ENCODE measurements around the gene RPS6KL1.

The RPS6KL1 gene

DNA sequence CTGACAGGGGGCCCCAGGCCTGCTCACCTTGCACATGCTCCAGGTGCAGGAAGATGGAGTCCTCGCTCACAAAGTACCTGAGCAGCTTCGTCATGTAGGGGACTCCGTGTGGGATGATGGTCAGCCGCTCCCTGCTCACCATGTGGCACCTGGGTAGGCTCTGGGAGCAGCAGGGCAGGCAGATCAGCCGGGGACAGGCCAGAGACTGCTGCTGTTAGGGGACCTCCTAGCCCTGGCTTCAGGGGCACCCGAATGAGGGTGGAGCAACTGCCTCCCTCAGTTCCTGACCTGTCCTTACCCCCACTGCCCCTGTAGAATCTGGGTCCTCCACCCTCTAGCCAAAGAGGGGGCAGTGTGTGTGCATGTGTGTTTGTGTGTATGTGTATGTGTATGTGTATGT lies 11.8 kb downstream of the RPS6KL1 start:
- no peak for DNase-seq

DNA sequence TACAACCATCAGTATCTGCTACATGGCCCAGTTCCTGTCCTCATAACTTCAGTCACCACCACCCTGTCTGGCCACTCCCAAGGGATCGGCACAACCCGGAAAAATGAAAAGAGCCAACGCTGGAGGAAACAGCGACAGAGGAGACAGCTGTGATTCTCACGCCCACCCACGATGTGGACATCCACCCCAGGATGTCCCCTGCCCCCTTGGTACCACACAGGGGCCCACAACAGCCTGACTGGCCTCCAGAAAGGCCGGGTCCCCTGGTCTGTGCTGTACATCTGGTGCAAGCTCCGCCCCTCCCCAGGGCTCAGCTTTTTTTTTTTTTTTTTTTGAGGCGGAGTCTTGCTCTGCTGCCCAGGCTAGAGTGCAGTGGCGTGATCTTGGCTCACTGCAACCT lies 12.5 kb downstream of the RPS6KL1 start:
- no peak for DNase-seq

DNA sequence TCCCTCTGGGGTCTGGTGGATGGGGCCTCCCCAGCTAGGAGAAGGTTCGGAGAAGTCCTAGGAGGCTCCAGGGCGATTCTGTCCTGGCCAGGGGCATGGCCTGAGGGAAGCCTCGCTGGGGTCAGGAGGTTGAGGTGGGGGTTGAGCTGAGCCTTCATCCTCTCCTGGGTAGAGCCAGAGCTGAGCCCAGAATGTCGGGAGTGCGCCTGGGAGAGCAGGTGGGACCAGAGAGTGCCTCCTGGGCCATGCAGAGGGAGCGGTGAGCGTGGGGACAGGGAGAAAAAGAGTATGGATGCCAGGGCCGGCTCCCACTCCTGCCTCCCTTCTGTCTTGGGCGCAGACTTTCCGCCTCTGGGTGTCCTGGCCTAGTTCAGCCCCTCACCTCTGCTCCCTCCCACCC lies 13.1 kb downstream of the RPS6KL1 start:
- no peak for DNase-seq

DNA sequence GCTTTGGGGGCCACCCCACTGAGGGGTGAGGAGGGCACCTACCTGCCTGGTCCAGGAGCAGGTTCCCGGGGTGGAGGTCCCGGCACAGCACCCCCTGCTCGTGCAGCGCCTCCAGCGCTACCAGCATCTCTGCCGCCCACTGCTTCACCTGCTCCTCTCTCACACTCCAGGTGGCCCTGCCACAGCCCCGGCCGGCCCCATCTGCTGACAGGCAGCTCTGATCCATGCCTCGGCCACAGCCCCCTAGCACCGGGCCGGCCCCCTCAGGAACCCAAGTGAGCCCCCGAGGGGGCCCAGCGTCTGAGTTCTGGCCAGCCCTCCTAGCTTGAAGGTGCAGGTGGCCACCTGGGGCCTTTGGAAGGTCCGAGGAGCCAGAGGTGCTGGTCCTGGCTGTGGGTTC lies 13.6 kb downstream of the RPS6KL1 start:
- no peak for DNase-seq

DNA sequence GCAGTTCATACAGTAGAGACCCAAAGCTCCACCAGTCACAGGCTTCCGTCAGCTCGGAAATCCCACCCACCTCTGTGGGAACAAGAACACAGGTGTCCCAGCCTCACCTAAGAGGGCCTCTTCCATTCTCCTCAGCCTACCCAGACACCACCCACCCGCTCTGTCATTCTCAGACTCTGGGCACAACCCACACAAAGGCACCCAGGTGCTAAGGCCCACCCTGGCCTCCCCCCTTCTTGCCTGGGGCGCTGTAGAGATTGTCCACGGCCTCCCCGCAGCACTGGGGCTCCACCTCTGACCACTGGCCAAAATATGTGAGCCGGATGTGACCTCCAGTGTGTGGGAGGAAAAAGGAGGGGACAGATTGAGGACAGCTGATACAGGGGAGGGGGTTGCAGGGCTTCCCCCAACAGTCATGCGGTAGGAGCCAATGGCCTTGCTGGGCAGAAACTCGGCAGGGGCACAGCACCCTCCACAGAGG lies 14.2 kb downstream of the RPS6KL1 start:
- DNase-seq = no peak

DNA sequence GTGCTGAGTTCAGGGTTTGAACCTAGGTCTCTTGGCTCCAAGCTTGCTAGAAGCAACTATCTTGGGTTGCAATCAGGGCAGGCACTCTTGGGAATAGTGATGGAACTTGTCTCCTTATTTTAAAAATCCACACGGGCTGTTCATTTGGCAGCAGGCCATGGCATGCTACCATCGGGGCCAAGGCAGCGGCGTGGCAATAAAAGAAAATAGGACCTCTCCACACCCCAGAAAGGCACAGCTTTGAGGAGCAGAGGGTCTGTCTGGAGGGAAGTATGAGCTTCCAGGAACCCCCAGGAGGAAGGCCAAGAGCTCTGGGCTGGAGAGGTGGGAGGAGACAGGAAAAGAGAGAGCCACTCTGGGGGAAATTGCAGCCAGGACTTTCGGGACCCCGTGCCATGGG lies 15.3 kb downstream of the RPS6KL1 start:
- DNase-seq = no peak

DNA sequence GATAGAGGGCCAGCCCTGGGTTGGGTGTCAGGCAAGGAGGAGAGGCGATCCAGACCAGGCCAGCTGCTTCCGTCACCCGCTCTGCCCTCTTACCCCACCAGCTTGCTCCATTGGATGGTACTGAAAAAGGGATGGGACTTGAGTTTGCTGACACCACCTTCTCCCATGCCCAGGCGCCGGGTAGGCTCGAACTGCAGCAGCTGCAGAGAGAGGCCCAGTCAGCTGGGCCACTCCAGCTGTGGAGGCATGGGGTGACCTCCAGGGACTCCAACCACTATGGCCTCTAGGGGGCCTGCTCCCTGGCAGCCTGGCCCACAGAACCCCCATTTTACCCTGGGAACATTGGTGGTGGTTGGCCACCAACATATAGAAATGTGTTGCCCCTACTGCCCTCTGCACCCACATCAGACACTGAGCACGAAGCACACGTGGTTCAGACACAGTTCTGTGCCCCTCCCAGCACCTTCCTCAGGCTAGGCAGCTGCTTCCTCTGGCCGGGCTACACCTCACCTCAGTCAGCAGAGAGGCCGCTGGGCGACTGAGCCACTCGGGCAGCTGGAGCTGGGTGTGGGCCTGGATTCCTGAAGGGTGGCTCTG lies 16.0 kb downstream of the RPS6KL1 start:
- no peak for DNase-seq

DNA sequence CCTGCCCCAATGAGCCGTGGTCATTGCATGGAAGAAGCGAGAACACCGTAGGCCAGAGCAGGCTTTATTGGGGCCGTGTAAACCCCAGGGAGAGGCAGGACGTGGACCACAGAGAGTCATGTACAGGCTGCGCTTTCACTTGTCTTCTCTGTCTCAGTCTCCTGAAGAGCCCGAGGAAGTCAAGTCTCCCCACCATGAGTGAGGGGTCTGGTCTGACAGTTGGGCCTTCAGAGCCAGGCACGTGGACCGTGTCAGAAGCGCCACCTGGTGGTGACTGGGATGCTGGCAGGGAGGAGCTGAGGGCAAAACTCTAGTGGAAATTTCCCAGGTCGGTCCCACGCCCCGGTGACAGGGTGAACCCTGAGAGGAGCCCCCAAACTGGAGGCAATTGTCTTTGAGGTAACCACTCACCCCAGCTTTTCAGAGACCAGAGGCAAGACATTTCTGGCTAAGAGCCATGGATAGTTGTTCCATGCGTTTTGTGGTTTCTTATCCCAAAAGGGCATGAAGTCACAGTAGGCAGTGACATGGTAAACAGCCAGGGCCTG lies 17.4 kb downstream of the RPS6KL1 start:
- DNase-seq = no peak

DNA sequence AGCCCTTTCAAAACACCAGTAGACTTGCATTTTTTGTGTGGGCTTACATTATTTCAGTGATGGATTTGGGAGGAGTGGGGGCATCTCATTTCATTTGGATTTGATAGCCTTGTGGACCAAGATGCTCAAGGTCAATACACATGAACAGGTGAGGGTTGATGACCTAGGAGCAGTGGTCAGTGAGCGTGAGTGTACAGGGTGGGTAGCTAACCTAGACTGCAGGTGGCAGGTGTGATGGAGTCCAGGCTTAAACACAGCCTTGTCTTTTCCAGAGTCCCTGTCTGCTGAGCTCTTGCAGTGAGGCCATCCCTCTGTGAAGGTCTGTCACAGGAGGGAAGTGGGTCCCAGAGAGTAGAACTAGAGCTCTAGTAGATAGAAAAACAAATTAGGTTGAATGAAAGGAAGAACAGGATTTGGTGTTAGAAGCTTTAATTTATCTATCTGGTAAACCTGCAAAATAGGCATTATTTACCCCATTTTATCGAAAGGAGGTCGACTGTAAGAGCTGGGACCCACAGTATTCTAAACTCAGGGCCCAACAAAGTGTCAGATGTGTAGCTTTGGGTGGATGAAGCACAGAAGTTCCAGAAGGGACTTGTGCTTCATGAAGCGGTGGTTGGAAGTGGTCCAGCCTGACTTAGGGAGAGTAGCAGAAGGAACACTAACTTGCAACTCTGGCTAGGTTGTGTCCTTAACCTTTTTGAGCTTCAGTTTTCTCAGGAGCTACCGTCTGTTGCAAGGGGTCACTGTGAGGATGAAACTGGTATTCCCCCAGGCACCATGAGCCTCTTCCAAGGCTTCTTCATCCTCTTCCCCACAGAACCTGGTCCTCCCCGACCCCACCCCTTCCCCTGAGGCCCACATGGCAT lies 18.2 kb downstream of the RPS6KL1 start:
- DNase-seq = no peak

DNA sequence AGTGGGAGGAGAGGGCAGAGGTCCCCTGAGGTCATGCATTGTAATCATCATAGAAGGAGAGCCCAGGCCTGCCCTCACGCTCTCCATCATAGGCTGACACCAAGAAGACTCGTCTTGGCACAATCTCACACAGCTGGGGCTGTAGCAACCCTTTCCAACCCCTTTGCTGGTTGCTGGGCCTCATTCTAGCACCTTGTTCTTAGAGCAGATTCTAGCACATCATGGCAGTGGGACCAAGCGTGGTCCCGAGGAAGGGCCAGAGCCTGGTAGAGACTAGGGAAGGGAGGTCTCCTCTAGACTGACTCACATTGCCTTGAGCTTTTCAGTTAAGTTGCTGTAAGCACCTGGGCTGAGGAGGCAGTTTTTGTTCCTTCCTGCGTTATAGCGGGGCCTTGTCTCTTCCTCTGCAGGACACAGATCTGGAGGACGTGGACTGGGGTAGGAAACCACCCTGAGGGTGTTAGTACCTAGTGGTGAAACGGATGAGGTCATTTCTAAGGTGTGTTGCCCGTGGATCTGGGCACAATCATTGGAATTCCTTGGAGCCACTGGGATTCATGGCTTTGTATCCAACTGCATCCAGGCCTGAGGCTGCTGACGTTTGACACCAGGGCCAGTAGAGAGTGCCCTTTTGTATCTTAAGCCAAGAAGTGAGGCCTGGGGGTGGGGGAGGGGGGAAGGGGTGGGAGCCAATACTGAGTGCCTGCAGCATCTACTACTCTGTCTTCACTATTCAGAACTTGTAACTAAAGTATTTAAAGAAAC lies 19.9 kb downstream of the RPS6KL1 start:
- DNase-seq = no peak

DNA sequence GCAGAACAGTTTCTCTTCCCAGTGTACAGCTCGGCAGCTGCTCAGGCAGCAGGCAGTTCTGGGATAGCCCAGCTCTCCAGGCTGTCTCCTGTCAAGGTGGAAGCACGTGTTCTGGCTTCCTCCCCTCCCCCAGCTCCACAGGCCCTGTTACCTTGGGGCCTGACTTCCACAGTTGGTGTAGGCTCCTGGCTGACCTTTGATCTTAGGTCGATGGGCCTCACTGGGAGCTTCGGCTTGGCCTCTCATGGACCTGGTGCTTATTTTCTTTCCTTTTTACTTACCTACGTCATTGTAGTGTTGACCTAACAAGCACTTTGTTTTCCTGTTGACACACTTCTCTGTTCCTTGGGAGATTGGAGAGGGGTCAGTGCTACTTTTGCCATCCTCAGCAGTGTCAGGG lies 24.4 kb downstream of the RPS6KL1 start:
- no peak for DNase-seq

DNA sequence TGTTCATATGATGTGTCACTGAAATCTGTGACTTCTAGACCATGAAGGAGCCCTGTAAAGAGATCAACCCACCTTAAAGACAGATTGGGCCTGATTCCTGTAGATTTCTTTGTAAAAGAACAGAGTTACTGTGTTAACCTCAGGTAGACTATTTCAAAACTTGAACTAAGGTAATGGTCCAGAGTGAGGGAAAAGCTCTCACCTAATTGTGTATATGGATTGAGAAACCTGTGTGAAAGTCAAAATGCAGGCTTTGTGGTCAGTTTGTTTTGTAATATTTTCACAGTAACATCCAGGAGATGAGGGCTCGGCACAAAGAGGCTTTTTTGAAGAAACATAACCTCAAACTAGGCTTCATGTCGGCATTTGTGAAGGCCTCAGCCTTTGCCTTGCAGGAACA lies 25.0 kb downstream of the RPS6KL1 start:
- DNase-seq = no peak

DNA sequence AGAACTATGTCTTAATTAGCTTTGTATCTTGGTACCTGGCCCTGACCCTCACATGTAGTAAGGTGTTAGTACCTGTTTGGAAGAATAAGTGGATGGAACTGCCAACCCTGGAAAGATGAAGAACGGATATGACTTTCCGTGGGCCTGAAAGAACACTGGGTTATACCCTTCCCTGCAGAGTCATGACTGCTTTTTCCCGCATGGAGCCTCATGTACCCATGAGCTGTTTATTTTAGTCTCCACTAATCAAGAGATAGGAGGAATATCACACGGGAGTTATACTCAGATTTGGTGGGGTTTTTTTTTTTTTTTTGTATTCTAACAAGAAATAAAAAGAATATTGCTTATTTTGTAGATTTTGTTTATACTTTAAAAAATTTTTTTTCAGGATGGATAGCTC lies 25.4 kb downstream of the RPS6KL1 start:
- no peak for DNase-seq

DNA sequence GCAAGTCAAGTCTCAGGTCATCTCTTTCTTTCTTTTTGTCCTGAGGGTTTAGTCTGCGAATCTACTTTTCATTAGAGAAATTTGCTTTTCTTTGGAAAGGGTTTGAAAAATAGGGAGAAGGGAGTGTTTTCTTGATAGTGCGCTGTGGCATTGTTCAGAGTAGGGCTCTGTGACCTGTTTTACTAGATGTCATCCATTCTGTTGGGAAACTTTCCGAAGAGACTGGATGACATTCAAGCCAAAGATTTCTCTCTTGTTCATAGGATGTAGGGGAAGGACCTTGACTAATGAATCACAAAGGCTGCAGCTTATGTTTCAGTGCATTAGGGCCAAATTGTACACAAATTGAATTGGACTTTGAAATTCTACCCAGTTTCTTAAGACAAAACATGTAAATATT lies 26.7 kb downstream of the RPS6KL1 start:
- no peak for DNase-seq

DNA sequence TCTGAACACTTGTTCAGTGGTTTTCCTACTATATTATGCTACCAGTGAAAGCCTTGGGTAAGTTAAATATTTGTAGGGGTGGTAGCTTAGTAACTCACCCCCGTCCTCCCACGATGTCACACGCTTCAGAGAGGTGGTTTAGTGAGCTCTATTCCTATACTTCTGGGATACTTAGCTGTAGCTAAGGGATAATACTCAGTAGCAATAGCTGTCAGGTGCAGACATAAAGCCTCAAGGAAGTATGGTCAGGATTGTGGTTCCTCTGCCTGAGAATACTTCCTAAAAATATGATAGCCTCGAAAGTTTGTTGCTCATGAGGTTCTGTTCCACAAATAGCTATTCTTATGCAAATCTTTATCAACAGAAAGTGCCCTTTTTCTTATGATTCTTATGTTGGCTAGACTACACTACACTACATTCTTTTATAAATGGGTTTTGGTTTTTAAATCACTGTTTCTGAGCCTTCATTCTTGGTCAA lies 29.4 kb downstream of the RPS6KL1 start:
- no peak for DNase-seq

DNA sequence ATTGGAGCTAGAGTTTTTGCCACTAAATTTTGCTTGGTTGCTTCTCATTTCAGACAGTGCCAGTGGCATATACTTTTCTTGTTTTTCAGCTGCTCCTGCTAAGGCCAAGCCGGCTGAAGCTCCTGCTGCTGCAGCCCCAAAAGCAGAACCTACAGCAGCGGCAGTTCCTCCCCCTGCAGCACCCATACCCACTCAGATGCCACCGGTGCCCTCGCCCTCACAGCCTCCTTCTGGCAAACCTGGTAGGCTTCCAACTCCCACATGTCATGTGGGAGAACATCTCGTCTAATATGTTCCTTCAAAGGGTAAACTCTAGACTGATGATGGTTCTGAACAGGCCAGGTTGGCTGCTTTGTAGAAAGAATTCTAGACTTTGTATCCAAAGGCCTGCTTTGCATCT lies 30.3 kb downstream of the RPS6KL1 start:
- no peak for DNase-seq

DNA sequence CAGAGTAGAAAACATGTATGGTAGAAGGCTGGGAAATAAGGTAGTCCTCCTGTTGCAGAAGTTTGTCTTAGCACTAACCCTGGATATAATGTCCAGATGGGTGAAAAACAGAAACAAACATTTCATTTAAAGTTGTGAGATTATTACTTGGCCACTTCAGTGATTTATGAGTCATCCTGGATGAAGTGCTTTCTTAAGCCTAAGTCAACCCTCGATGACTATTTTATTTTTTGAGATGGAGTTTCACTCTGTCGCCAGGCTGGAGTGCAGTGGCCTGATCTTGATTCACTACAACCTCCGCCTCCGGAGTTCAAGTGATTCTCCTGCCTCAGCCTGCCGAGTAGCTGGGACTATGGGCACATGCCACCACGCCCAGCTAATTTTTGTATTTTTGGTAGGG lies 31.2 kb downstream of the RPS6KL1 start:
- no peak for DNase-seq

DNA sequence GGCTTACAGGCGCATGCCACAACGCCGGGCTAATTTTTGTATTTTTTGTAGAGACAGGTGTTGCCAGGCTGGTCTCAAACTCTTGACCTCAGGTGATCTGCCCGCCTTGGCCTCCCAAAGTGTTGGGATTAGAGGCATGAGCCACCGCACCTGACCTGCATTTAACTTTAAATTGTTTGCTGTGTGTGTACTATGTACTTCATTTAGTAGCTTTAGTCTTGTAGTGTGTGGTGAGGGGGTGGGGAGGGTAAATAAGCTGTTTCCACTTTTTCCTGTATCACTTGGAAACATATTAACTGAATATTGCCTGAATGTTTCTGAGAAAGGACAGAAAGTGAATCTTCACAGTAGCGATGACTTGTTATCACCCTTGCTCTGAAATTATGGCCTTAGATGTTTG lies 32.8 kb downstream of the RPS6KL1 start:
- no peak for DNase-seq

DNA sequence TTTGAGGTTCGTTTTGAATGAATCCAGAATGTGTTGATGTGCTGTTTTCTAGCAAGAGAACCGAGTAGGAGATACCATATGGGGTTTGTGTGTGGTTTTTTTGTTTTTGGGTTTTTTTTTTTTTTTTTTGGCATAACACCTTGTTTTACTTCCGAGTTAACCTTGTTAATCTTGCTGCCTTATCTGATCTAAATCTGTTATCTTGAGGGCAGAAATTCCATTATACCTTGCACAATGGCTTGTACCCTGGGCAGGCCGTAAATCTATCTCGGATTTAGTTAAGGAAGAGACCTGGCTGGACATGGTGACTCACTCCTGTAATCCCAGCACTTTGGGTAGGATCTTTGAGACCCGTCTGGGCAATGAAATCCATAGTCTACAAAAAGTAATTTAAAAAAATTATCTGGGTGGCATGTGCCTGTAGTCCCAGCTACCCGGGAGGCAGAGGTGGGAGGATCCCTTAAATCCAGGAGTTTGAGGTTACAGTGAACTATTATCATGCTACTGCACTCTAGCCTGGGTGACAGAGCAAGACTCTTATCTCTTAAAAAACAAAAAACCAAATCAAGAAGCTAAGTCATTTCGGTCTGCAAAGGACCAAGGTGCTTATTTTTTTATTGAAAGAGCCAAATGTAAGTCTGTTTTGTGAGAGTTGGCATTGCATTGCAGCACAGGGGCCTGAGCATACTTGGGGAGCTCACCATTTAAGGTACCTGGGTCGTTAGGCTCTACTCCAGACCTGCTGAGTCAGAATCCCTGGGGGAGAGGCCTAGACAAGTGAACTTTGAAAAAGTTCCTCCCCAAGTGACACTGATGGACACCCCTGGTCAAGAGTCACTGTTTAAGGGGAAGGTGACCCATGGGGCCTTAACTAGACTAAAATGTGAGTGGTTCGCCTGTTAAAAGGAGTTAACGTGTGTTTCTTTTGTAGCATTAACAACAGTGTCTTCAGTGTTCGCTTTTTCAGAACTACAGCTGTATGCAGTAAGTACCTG lies 34.6 kb downstream of the RPS6KL1 start:
- DNase-seq = no peak

DNA sequence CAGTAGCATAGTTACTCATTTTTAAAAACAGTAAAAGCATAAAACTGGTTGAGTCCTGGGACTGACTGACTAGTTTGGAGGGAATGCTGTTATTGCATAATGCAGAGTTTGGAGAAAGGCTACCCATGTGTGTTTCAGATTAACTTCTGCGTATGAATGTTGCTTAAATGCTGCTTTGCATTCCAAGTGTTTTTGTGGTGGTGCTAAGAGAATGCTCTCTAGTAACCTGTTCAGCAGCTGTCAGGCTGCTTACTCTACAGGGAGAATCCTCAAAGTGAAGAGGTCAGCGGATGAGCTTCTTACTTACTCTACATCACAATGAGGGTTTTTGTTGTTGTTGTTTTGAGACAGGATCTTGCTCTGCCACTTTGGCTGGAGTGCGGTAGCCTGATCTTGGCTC lies 37.1 kb downstream of the RPS6KL1 start:
- DNase-seq = no peak

DNA sequence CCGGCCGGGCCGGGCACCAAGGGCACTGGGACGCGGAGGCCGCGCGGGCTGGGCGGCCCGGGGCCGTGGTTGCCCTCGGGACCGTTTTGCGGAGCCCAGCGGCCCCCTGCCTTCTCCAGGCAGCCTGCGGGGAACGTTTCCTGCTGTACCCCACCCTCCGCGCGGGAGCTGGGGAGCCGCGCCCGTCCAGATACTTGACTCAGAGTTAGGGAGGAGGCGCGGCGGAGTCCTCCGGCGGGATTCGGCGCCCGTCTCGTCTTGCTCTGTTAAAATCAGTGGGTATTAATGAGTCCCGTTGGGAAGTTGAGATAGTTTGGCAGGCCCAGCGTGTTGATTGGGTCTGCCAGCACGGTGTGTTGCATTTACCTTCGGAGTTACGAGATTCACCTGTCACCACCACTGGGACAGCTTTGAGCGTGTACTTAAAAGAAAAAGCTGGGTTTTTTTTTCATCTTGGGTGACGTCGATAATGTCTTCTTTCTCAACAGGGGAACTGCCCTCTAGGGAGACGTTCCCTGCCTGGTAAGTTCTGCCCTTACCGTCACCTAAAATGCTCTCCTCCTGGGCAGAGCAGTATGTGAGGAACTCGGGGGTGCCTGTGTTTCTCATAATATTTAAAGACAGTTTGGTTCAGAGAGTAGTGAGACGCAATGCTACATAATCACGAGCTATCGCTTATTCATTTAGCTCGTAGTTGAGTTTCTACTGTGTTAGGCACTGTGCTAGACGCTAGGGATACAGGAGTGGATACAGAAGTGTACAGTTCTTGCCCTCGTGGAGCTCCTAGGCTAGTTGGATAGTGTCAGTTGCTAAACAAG lies 40.7 kb downstream of the RPS6KL1 start:
- peak; percentile 73 for DNase-seq
